HG03139 (cell line): ENCODE data around the gene LRBA.

ENCODE experiments used
- ATAC-seq: cut with Tn5 transposase; IDR thresholded peaks from one replicate; pipeline ENCODE4 v1.9.1; 2021; ENCODE audit not compliant: unreplicated experiment

The LRBA gene

DNA sequence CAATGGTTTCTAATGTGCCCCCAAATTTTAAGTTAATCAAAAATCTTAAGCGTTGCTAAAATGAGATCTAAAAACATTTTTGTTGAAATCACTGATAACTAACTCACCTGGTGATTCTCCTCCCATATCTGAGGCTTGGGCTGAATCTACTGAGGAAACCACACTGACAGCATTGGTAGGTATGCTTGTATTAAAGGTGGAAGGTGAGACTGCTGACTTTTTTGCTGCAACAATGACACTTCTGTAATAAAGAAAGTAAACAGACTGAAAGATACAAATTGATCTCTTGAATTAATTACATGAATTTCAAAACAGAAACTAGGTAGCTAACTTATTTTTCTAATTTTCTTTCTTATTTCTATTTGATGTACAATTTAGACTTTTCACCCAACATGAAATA is 198.1 kb downstream of the LRBA start:
- ATAC-seq = no peak

DNA sequence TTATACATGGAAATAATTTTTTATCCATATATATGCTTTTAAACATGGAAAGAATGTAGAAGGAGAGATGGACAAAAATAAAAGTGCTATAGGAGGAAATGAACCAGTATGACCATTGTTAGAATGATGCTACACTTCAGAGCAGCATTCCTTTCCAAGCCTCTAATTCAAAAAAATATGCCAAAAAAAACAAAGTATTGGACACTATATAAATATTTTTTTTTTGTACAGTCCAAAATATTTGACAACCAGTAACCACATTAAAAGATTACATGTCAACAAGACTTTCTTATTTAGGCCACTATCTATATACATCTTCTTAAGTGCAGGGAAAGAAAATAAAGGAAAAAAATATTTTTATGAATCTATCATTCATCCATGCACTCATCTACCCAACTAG is 198.6 kb downstream of the LRBA start:
- no peak for ATAC-seq

DNA sequence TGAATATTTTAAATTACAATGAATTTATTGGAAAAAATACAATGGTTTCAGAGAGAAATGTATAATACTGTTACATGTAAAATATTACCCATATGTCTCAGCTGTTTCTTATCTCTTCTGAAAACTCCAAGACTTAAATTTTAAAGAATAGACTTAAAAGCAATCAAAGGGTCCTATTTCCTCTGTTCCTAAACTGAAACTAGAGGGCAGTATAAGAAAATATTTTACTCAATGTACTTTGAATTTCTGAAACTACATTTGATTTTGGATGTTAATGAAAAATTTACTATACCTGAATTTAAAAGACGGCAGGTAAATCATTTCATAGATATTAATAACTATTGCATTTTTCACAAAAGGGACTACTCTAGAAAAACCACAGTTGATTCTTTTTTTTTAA is 200.2 kb downstream of the LRBA start:
- ATAC-seq = no peak

DNA sequence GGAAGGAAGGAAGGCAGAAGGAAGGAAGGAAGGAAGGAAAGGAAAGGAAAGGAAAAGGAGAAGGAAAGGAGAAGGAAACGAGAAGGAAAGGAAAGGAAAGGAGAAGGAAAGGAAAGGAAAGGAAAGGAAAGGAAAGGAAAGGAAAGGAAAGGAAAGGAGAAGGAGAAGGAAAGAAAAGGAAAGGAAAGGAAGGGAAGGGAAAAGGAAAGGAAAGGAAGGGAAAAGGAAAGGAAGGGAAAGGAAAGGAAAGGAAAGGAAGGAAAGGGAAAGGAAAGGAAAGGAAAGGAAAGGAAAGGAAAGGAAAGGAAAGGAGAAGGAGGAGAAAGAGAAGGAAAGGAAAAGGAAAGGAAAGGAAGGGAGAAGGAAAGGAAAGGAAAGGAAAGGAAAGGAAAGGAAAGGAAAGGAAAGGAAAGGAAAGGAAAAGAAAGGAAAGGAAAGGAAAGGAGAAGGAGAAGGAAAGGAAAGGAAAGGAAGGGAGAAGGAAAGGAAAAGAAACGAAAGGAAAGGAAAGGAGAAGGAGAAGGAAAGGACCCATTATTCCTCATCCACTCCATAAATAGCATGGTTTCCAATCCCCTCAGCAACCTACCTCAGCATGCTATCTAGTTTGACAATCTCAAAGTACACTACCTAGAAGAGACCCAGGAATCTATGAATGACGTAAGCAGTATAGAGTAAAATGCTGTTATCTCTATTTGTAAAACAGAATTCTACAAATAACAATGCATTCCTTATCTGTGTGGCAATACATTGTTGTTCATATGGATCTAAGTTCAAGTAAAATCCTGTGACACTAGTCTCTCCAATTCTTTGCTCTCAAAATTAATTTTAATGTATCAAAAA is 209.7 kb downstream of the LRBA start:
- no peak for ATAC-seq

DNA sequence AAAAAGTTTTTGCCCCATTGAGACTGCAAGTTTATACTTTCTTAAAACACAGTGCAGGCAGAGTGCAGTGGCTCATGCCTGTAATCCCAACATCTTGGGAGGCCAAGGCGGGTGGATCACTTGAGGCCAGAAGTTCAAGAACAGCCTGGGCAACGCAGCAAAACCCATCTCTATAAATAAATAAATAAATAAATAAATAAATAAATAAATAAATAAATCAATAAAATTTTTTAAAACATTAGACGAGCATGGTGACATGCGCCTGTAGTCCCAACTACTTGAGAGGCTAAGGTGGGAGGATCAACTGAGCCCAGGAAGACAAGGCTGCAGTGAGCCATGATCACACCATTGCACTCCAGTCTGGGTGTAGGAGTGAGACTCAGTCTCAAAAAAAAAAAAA is 213.3 kb downstream of the LRBA start:
- ATAC-seq = no peak

DNA sequence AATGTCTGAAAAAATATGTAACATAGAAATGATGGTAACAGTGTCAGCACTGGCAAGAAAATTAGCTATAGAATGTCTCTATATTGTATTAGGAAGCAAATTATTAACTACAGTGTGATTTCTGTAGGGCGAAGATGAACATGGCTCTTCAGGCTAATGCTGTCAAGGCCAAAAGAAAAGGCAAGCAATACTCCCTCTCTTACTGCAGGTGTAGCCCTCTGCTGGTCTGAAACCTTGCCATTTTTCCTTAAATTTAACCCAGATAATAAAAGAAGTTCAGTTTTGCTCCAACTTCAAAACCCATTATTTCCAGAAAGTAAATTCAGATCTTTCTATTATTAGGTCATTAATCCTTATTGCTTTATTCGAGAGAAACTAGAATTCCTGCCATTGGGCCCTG is 215.9 kb downstream of the LRBA start:
- no peak for ATAC-seq

DNA sequence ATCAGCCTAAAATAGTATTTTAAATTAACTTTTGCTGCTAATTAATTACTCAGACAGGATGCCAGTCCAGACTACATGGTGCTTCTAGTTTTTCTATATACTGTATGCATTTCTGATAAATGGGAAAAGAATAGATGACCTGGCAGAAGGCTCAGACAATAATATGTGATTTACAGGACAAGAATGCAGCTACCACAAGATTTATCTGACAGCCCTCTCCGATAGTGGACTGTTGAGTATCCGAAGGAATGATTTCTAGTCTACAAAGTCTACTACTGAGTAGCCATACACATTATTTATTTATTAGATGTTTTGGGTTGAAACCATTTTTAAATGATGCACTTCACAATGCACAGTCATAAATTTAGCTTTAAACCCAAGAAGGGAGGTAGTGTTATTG is 220.4 kb downstream of the LRBA start:
- ATAC-seq = no peak

DNA sequence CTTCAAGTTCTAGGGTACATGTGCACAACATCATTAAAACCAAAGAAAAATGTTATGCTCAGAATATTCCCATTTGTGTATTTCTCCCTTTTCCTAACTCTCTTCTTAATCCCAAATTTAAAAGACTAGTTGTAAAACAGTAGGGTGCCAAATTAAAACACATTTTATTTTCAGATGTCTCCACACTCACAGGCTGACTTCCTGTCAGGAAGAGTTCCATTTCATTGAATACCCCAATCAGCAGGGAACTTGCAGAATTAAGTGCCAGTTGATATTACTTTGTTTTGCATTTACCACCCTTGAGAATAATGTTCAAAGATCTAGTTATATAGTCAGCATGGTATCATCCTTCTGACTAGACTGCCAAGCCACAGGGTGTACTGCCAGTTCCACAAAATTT is 225.2 kb downstream of the LRBA start:
- ATAC-seq = no peak

DNA sequence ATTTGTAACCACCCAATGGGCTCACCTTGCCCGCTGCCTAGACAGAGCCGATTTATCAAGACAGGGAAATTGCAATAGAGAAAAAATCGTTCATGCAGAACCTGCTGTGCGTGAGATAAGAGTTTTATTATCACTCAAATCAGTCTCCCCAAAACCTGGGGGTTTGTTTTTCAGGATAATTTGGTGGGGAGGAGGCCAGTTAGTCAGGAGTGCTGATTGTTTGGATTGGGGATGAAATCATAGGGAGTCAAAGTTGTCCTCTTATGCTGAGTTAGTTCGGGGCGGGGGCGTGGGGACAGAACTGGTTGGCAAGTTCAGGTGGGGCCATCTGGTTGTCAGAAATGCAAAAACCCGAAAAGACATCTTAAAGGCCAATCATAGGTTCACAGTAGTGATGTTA is 230.1 kb downstream of the LRBA start:
- no peak for ATAC-seq

DNA sequence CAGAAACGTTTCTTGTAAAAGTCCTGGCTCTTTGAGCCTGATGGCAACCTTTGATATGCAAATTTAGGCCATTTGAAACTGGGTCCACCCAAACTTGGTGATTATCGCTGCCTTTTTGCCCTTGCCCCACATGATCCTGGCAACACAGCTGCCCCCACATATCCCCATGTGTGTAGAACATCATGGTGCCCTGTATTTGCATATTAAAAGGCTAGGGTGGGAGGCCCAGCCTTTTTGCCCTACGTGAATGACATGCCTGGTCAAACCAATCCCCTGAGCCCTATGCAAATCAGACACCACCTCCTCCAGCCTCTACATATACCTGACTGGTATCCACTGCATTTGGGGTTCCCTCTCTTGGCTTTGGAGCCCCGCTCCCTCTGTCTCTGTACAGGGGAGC is 230.8 kb downstream of the LRBA start:
- no peak for ATAC-seq

DNA sequence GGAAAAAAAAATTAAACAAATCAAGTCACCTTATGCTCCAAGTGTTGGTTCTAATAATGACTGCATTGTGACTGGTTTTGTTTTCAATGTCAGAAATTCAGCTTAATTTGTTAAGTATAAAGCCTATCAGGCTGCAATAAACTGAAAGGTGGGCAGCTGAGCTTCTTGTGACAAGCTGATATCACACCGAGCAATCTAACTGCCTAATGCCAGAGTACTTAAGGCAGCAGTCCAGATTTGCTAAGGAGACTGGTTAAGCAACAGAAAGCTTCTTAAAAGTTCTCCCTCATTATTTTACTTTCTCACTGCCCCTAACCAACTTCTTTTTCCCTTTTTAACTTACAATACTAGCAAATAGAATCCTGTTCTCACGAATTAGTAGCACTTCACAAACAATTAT is 232.2 kb downstream of the LRBA start:
- ATAC-seq = no peak

DNA sequence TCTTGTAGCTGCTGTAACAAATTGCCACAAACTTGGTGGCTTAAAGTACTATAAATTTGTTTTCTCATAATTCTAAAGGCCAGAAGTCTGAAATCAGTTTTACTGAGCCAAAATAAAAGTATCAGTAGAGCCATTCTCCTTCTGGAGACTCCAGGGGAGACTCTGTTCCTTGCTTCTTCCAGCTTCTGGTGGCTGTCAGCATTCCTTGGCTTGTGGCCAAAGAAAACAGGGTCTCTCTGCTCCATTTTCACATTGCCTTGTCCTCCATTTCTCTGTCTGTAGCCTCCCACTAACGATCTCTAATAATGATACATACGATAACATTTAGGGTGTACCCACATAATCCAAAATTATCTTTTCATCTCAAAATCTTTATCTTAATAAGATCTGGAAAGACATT is 232.8 kb downstream of the LRBA start:
- no peak for ATAC-seq

DNA sequence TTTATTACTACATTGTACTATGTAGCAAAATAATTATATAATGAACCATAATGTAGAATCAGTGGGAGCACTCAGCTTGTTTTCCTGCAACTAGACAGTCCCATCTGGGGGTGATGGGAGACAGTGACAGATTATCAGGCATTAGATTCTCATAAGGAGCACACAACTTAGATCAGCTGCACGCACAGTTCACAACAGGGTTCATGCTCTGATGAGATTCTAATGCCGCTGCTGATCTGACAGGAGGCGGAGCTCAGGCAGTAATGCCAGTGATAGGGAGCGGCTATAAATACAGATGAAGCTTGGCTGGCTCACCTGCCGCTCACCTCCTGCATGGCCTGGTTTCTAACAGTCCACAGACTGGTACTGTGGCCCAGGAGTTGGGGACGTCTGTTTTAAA is 233.9 kb downstream of the LRBA start:
- no peak for ATAC-seq

DNA sequence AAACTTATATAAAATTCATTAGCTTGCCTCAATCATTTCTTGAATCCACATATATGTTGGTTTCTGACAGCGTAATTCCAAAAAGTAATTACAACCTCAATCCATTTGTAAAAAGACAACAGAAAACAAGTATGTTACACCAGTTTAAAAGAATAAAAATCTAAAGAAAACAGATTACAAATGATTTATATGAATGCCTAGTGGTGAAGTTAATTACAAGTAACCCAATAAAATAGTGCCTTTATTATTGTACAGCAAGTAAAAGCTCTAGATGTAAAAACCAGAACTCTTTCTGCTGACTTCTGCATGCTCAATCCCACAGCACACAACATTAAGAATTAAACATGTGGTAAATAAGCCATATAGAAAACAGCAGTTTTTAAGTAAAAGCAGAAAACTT is 235.4 kb downstream of the LRBA start:
- ATAC-seq = no peak

DNA sequence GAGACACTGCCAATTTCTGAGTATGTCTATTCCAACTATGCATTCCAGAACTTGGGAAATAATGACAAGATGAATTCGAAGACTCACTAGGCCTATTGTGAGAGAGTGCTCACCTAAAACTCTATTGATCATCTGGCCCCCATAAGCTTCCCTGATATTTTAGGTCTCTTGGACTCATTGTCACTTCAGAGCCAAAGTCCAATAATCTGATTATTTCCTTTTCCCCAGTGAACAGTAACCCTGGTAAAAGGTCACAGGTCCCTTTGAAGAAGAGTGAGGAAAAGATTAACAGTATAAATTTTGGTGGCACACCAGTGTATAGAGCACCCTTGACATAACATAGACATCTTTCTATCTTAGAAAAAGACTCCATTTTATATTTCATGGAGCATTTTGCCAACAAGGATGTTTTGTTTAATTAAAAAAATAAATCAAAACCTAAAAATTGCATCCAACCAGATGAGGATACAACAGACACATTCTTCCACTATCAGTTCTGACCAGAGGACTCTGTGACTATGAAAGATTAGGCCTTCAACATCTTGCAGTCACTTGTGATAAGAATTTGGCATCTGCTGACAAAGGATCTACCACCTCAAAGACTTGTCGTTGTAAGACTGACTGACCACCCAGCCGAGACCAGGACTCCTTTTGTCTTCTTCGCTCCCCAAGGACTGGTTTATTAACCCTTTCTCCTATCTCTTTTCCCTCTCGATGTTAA is 241.2 kb downstream of the LRBA start:
- ATAC-seq = no peak

DNA sequence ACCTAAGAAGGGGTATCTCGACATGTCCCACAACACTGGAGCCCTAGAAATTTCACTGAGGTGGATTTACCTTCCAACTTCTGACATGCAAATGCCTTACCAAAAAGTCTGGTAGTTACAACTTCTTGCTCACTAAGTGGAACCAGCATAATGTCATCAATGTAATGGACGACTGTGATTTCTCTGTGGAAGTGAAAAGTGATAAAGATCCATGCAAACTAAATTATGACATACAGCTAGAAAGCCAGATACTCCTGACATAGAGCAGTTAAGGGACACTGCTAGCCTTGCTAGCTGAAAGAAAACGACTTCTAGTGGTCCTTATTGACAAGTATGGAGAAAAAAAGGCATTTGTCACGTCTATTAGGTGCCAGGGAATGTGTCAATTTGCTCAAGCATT is 242.1 kb downstream of the LRBA start:
- no peak for ATAC-seq

DNA sequence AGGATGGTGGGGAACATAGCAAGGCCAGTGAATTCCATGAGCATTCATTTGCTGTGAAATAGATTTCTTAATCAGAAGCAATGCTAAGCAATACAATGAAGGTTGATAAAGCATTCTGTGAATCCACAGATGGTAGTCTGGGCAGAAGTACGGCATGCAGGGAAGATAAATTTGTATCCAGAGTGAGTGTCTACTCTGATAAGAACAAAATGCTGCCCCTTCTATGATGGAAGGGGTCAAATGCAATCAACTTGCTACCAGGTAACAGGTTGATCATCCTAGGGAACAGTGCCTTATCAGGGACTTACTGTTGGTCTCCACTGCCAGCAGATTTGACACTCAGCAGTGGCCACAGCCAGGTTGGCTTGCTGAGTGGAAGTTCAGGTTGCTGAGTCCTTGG is 243.7 kb downstream of the LRBA start:
- no peak for ATAC-seq

DNA sequence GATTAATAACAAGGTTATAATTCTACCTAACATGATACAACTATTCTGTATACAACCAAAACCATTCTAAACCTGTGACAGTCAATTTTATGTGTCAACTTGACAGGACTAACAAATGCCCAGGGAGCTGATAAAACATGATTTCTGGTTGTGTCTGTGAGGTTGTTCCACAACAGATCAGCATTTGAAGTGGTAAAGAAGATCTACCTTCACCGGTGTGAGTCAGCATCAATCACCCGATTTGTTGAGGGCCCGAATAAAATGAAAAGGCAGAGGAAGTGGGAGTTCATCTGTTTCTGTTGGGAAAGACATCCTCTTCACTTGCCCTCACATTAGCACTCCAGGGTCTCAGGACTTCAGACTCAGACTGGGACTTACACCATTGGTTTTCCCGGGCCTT is 245.2 kb downstream of the LRBA start:
- ATAC-seq = no peak

DNA sequence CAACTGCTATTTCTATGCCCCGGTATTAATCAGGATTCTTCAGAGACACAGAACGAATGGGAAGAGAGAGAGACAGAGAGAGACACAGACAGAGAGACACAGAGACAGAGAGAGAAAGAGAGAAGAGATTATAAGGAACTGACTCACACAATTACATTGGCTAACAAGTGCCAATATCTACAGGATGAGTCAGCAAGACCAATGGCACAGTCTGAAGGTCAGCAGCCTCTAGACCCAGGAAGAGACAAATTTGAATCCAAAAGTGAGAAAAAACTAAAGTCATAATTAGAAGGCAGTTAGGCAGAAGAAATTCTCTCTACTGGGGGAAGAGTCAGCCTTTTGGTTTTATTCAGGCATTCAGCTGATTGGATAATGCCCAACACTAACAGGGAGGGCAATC is 245.8 kb downstream of the LRBA start:
- ATAC-seq = no peak

DNA sequence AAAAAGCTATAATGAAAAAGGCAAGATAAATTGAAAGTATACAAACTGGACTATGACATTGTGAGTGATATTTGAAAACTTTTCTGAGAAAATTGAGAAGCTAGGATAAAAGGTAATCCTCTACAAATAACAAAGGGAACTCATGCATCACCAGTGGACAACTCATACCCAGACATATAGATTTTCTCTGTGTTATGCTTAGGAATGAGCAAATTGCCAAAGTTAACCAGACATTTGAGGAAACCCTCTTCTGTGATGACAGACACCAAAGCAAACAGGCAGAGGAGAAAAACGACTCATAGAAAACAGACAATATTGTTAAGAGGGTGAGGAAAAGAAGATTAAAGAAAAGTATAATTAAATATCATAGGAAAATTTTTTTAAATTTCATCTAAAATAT is 246.6 kb downstream of the LRBA start:
- no peak for ATAC-seq

DNA sequence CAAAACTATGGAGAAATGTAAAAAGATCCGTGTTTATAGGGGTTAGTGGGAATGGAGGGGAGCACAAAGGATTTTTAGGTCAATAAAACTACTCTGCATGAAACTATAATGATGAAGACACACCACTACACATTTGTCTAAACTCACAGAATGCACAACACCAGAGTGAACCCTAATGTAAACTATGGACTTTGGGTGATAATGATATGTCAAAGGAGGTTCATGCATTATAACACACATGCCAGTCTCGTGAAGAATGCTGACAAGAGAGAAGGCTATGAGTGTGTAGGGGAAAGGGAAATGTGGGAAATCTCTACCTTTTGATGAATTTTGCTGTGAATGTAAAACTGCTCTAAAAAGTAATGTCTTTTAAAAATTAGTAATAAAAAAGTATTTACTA is 249.9 kb downstream of the LRBA start:
- no peak for ATAC-seq

DNA sequence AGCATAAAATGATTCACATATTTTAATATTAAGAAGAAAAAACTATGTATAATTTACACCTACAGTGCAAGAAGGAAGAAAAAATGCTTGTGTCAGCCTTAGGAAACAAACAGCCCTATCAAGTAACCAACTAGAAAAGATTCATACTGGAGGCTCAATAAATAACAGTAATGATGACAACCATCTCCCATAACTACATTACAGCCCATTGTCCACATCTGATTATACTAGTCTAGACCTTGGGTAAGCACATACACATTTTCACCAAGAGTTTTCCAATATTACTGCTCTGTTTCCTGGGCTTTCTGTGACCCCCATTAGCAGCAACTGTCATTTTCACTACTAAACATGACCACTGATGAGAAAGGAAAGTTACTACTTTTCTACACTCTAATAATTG is 263.4 kb downstream of the LRBA start:
- no peak for ATAC-seq

DNA sequence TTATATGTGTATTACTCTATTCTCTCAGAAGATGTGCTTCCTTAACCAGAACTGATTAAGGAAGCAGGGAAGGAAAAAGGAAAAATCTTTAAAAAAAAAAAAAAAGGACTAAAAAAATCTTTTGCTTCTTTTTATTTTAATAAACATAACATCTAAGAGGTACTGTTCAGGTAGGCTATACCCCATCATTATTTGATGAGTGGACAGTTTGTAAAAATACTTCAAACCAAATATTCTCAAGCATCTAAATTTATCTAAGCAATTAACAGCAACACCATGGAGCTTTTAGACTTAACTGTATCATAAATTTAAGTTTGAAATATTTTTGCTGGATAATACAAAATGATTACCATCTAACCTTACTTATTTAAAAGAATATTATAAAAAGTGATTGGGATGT is 264.3 kb downstream of the LRBA start:
- no peak for ATAC-seq
